H1 (cell line): ENCODE measurements around the gene PHC2. TPM values are rescaled to one million over a fixed set of nuclear protein-coding genes. Genes with fewer than 3 reads are reported as not detected.

Source experiments
- CTCF ChIA-PET: fragments of 300-600 bp; sonication (Branson Sonifier 250); formaldehyde crosslinking; loops from one replicate; lab custom pipeline; 2021; ENCODE audit not compliant: partially characterized antibody; lab: Charles Lee
- POLR2A ChIA-PET: fragments of 300-600 bp; sonication (Branson Sonifier 250); formaldehyde crosslinking; loops from one replicate; lab custom pipeline; 2021; ENCODE audit warnings: inconsistent platforms; ENCODE audit not compliant: partially characterized antibody; lab: Charles Lee
- DNase-seq, 2 experiments: peaks; one replicate each; pipeline versions ENCODE4 v3.0.0 to v3.0.0-alpha.2; 2010 to 2022; ENCODE audit warnings: low spot score in 2 of 2, low read depth in 1 of 2, mixed read lengths in 1 of 2
- FAIRE-seq: peaks from 2 replicates; lab custom pipeline; 2011; peaks lifted over from hg19 to GRCh38; lab: Jason Lieb, UNC
- H2AFZ ChIP-seq: 2 replicates; pipeline ENCODE4 v1.8.1; 2012; ENCODE audit warnings: low read length, inconsistent platforms
- H2AK5ac ChIP-seq: 2 replicates; pipeline ENCODE4 v1.6.1; 2013; ENCODE audit warnings: low read depth, low read length
- H2BK120ac ChIP-seq: replicated peaks from 2 replicates; pipeline ENCODE3; 2013; ENCODE audit warnings: low read depth, low read length, inconsistent platforms
- H2BK12ac ChIP-seq: 2 replicates; pipeline ENCODE4 v1.6.1; 2013; ENCODE audit warnings: low read depth, low read length
- H2BK15ac ChIP-seq: 2 replicates; pipeline ENCODE4 v1.6.1; 2013; ENCODE audit warnings: low read length
- H2BK20ac ChIP-seq: 2 replicates; pipeline ENCODE4 v1.6.1; 2013; ENCODE audit warnings: low read length
- H2BK5ac ChIP-seq: 2 replicates; pipeline ENCODE4 v1.6.1; 2013; ENCODE audit warnings: low read depth, low read length
- H3K14ac ChIP-seq: 2 replicates; pipeline ENCODE4 v1.6.1; 2013; ENCODE audit warnings: inconsistent platforms; ENCODE audit not compliant: insufficient read length
- H3K18ac ChIP-seq: 2 replicates; pipeline ENCODE4 v1.6.1; 2013; ENCODE audit warnings: low read length; ENCODE audit errors: extremely low read depth
- H3K23ac ChIP-seq: 2 replicates; pipeline ENCODE4 v1.6.1; 2013; ENCODE audit warnings: inconsistent platforms; ENCODE audit not compliant: insufficient read length
- H3K23me2 ChIP-seq: 2 replicates; pipeline ENCODE4 v1.6.1; 2013; ENCODE audit warnings: low read depth, low read length
- H3K27ac ChIP-seq: 2 replicates; pipeline ENCODE4 v1.6.1; 2011; ENCODE audit warnings: low read depth, low read length, inconsistent platforms
- H3K27me3 ChIP-seq, 4 experiments: replicated peaks in 1 of 4; 1 replicate in 1 of 4; 2 replicates in 3 of 4; pipeline versions ENCODE4 v1.6.1 to v1.8.1; 2011 to 2013; ENCODE audit warnings: low read length in 3 of 4, mild to moderate bottlenecking in 3 of 4, inconsistent platforms in 2 of 4, mixed read lengths in 2 of 4, moderate library complexity in 1 of 4; ENCODE audit not compliant: control insufficient read depth in 3 of 4, insufficient read depth in 3 of 4; ENCODE audit errors: extremely low read depth in 1 of 4
- H3K36me3 ChIP-seq, 4 experiments: 2 replicates each; pipeline versions ENCODE4 v1.6.1 to v1.8.1; 2011 to 2013; ENCODE audit warnings: mild to moderate bottlenecking in 4 of 4, low read length in 3 of 4, moderate library complexity in 2 of 4, control low read depth in 1 of 4, inconsistent platforms in 1 of 4; ENCODE audit not compliant: insufficient read depth in 4 of 4, control insufficient read depth in 2 of 4
- H3K4ac ChIP-seq: replicated peaks from 2 replicates; pipeline ENCODE3; 2013; ENCODE audit warnings: low read length, low read depth, mixed read lengths, inconsistent platforms; ENCODE audit not compliant: insufficient read length
- H3K4me1 ChIP-seq, 4 experiments: replicated peaks in 1 of 4; 1 replicate in 1 of 4; 2 replicates in 3 of 4; pipeline versions ENCODE4 v1.6.1 to v1.8.1; 2011 to 2013; ENCODE audit warnings: low read length in 3 of 4, inconsistent platforms in 2 of 4, mixed read lengths in 1 of 4; ENCODE audit not compliant: insufficient read depth in 4 of 4, control insufficient read depth in 3 of 4
- H3K4me2 ChIP-seq, 2 experiments: 2 replicates each; pipeline versions ENCODE4 v1.6.1 to v1.8.1; 2011 to 2013; ENCODE audit warnings: low read depth in 2 of 2, low read length in 2 of 2, control low read depth in 1 of 2, inconsistent platforms in 1 of 2, mild to moderate bottlenecking in 1 of 2; ENCODE audit not compliant: insufficient read depth in 1 of 2
- H3K4me3 ChIP-seq, 4 experiments: fragments of 200-600, 300-600 bp in 1 of 4; sonication (generic), shearing (Covaris generic), sonication (Bioruptor Twin) in 1 of 4; 2 replicates each; pipeline versions ENCODE4 v1.5.1 to v1.8.1; 2011 to 2016; ENCODE audit warnings: low read length in 4 of 4, low read depth in 3 of 4, control low read depth in 2 of 4, inconsistent platforms in 2 of 4, mild to moderate bottlenecking in 2 of 4, mixed read lengths in 1 of 4, moderate library complexity in 1 of 4; ENCODE audit not compliant: insufficient read depth in 2 of 4; ENCODE audit errors: extremely low read depth in 1 of 4
- H3K56ac ChIP-seq: replicated peaks from 2 replicates; pipeline ENCODE3; 2013; ENCODE audit warnings: low read depth, mild to moderate bottlenecking, mixed read lengths, low read length, inconsistent platforms; ENCODE audit not compliant: insufficient read length
- H3K79me1 ChIP-seq: 2 replicates; pipeline ENCODE4 v1.6.1; 2013; ENCODE audit warnings: low read depth, low read length, control low read depth
- H3K79me2 ChIP-seq, 2 experiments: 2 replicates each; pipeline versions ENCODE4 v1.6.1 to v1.8.1; 2012 to 2013; ENCODE audit warnings: low read length in 2 of 2, mild to moderate bottlenecking in 2 of 2, inconsistent platforms in 1 of 2; ENCODE audit not compliant: insufficient read depth in 2 of 2, control insufficient read depth in 1 of 2
- H3K9ac ChIP-seq, 4 experiments: replicated peaks in 1 of 4; 1 replicate in 1 of 4; 2 replicates in 3 of 4; pipeline versions ENCODE4 v1.6.1 to v1.8.1; 2011 to 2013; ENCODE audit warnings: low read depth in 3 of 4, low read length in 3 of 4, control low read depth in 2 of 4, mild to moderate bottlenecking in 2 of 4, moderate library complexity in 2 of 4, inconsistent platforms in 1 of 4; ENCODE audit errors: extremely low read depth in 1 of 4
- H3K9me3 ChIP-seq, 2 experiments: 2 replicates each; pipeline versions ENCODE4 v1.6.1 to v1.8.1; 2012 to 2013; ENCODE audit warnings: mild to moderate bottlenecking in 2 of 2, moderate library complexity in 2 of 2, control low read depth in 1 of 2, inconsistent platforms in 1 of 2, low read depth in 1 of 2, low read length in 1 of 2, mixed read lengths in 1 of 2; ENCODE audit not compliant: insufficient read depth in 2 of 2
- H4K20me1 ChIP-seq, 2 experiments: replicated peaks in 1 of 2; 2 replicates each; pipeline versions ENCODE3 to v1.8.1; 2011 to 2013; ENCODE audit warnings: inconsistent platforms in 2 of 2, low read length in 2 of 2, mild to moderate bottlenecking in 1 of 2; ENCODE audit not compliant: insufficient read depth in 2 of 2, control insufficient read depth in 1 of 2
- H4K5ac ChIP-seq: 2 replicates; pipeline ENCODE4 v1.6.1; 2013; ENCODE audit warnings: low read length, low read depth, mixed read lengths, inconsistent platforms; ENCODE audit not compliant: insufficient read length
- H4K8ac ChIP-seq: 2 replicates; pipeline ENCODE4 v1.8.0; 2013; ENCODE audit warnings: mild to moderate bottlenecking, moderate library complexity, low read length, inconsistent platforms; ENCODE audit not compliant: insufficient read depth; ENCODE audit errors: extremely low read depth
- H4K91ac ChIP-seq: replicated peaks from 2 replicates; pipeline ENCODE3; 2013; ENCODE audit warnings: low read length, mixed read lengths, inconsistent platforms; ENCODE audit not compliant: insufficient read length
- CREB1 ChIP-seq: IDR thresholded peaks from 2 replicates; pipeline ENCODE4 v1.6.1; 2012; ENCODE audit warnings: inconsistent platforms
- GABPA ChIP-seq: IDR thresholded peaks from 2 replicates; pipeline ENCODE4 v1.6.1; 2011; ENCODE audit warnings: mild to moderate bottlenecking, low read length, moderate library complexity, borderline replicate concordance; ENCODE audit not compliant: insufficient read depth
- HDAC6 ChIP-seq: IDR thresholded peaks from one replicate; pipeline ENCODE4 v1.7.1; 2012; ENCODE audit warnings: low read depth, mild to moderate bottlenecking, inconsistent platforms, low read length, moderate library complexity
- MAX ChIP-seq: IDR thresholded peaks from 2 replicates; pipeline ENCODE4 v1.6.1; 2012; ENCODE audit warnings: inconsistent platforms
- SIN3A ChIP-seq, 2 experiments: IDR thresholded peaks in 1 of 2; conservative IDR thresholded peaks in 1 of 2; 2 replicates each; pipeline ENCODE4 v1.6.1; 2011 to 2012; ENCODE audit warnings: low read length in 2 of 2, improper control_type of control experiment in 1 of 2, low read depth in 1 of 2, mild to moderate bottlenecking in 1 of 2
- SIRT6 ChIP-seq: IDR thresholded peaks from one replicate; pipeline ENCODE4 v1.7.1; 2012; ENCODE audit warnings: low read length, inconsistent platforms
- SP2 ChIP-seq: IDR thresholded peaks from 2 replicates; pipeline ENCODE4 v1.6.1; 2012; ENCODE audit warnings: mild to moderate bottlenecking, low read length, inconsistent platforms
- SP4 ChIP-seq: IDR thresholded peaks from 2 replicates; pipeline ENCODE4 v1.6.1; 2012; ENCODE audit warnings: low read length, inconsistent platforms
- USF2 ChIP-seq: IDR thresholded peaks from 2 replicates; pipeline ENCODE4 v1.6.1; 2011; ENCODE audit warnings: low read length, improper control_type of control experiment
- ZNF274 ChIP-seq: IDR thresholded peaks from 2 replicates; pipeline ENCODE4 v1.7.0; 2012; ENCODE audit warnings: low read length, borderline replicate concordance; ENCODE audit errors: extremely low read depth
- WGBS, 2 experiments: shearing (Covaris generic) in 1 of 2; methylation state at CpG; one replicate each; pipeline versions ENCODE4 v1.1.6 to v1.1.7; 2013 to 2015; ENCODE audit warnings: low lambda C conversion rate in 2 of 2, mixed read lengths in 2 of 2, inconsistent platforms in 1 of 2, low coverage in 1 of 2, missing lambda C conversion rate in 1 of 2; ENCODE audit not compliant: insufficient replicate concordance in 2 of 2, insufficient coverage in 1 of 2, insufficient read length in 1 of 2; ENCODE audit errors: extremely low coverage in 1 of 2, missing lambda C conversion rate in 1 of 2; 5-methylcytosine and 5-hydroxymethylcytosine counted together
- polyA plus RNA-seq, 7 experiments: library from polyadenylated mRNA; depleted of rRNA in 3 of 7; stranded (reverse) in 5 of 7; unstranded in 2 of 7; fragments of >200 nt in 5 of 7; fragments of 200-250 nt in 2 of 7; gene quantifications; 1 replicate in 5 of 7; 2 replicates in 1 of 7; 4 replicates in 1 of 7; pipeline versions ENCODE4 v1.2.1 to v1.2.3, GENCODE V29; 2011 to 2013; ENCODE audit warnings: missing spikeins in 2 of 7, mixed read lengths in 2 of 7
- total RNA-seq: library from RNA; stranded (reverse); fragmentation: NEBNext Ultra II Directional; extraction: Animal tissue kit (Norgen Biotek cat#: 25700); gene quantifications from 2 replicates; pipeline ENCODE4 v1.2.1, GENCODE V29; 2021

The PHC2 gene
- total and polyA plus RNA-seq, 2 of the 8 experiments (the other 6 are each of a cell fraction or from before 2014, with no cell fraction given): 5.6 to 14.2 TPM

GRCh38 chr1:33472269-33472980 lies 41.5 kb upstream of the PHC2 start, which contains the start of gene ZSCAN20:
Gene ZSCAN20 (plus strand): TSS chr1:33472645. CDS start chr1:33479289, 6,644 bp downstream.
- DNase-seq: peak; percentile 93 to 94
- TF ChIP-seq SP2 (peak; percentile 67), HDAC6 (no peak), GABPA (peak; percentile 76; the same call in 1 of the 2 replicates), MAX (0 out of 2 replicates have a peak, but pooled peaks have one; percentile 26), SIN3A (conservative IDR thresholded peaks at IDR 0.05 in 1 of 2, IDR thresholded peaks at IDR 0.05 in 1 of 2; ENCODE audit: low read depth in 1 of 2, low read length in 2 of 2) (peak in 1 of 2 experiments; percentile 51; a peak in 1 of 4 replicates), SP4 (peak; percentile 83), SIRT6 (no peak), CREB1 (peak; percentile 51; the same call in 1 of the 2 replicates), ZNF274 (no peak), USF2 (no peak)

More at GRCh38 chr1:33472269-33472980, 41.5 kb upstream of the PHC2 start, which contains the start of gene ZSCAN20:
- Histone ChIP-seq H3K4ac (no peak within 1 kb of the TSS), H3K4me2 (peak within 1 kb of the TSS; percentile 68 to 77), H2BK5ac (no peak within 1 kb of the TSS), H4K20me1 (no peaks in the 10 kb centered on the region), H3K36me3 (no peaks in the 10 kb centered on the region), H3K79me1 (no peaks in the 10 kb centered on the region), H4K5ac (peak within 1 kb of the TSS; percentile 63), H3K27ac (no peak within 1 kb of the TSS), H3K9me3 (no peaks in the 10 kb centered on the region), H3K4me1 (peaks cover 0 to 7% (median 2%) of the 10 kb centered on the region in 4 experiments; a peak in 3 of 7 replicates), H3K14ac (no peak within 1 kb of the TSS), H3K18ac (peak within 1 kb of the TSS; percentile 51; the same call in 1 of the 2 replicates), H4K91ac (peak within 1 kb of the TSS; percentile 22), H3K27me3 (no peaks in the 10 kb centered on the region), H3K23ac (no peak within 1 kb of the TSS), H3K79me2 (no peaks in the 10 kb centered on the region), H2AFZ (peak within 1 kb of the TSS; percentile 47), H2BK120ac (no peak within 1 kb of the TSS), H2BK20ac (no peak within 1 kb of the TSS), H4K8ac (peak within 1 kb of the TSS; percentile 51; the same call in 1 of the 2 replicates), H2BK12ac (no peak within 1 kb of the TSS), H2BK15ac (no peak within 1 kb of the TSS), H3K4me3 (peak within 1 kb of the TSS; percentile 51 to 73 (median 65)), H2AK5ac (no peak within 1 kb of the TSS), H3K56ac (no peak within 1 kb of the TSS), H3K23me2 (peaks cover 3% of the 10 kb centered on the region; the same call in 1 of the 2 replicates), H3K9ac (peak within 1 kb of the TSS in 1 of 4 experiments; percentile 53; a peak in 2 of 7 replicates)
- WGBS, 2 experiments: 5% methylated on average over 35 of the region's 38 CpGs; no CpG with 5 or more reads in 1 of the 2 experiments
- peak; percentile 58 for FAIRE-seq
- ChIA-PET POLR2A (no interaction called here), CTCF (interaction anchor here (0.6 to 7.3 kb wide), 19 partner anchors 9 to 352 kb away, joined by 3 to 76 read pairs (median 5); no protein-coding TSS in a partner anchor)
